K562 (cell line): ENCODE results near the gene LYPLA2. TPM values are rescaled to one million over a fixed set of nuclear protein-coding genes. Genes with fewer than 3 reads are reported as not detected.
A peak's percentile ranks its signal among the peaks of the same experiment; 100 is the strongest.

ENCODE experiments used
- ARID3B ChIP-seq: fragments of 250-450 bp; sonication (Bioruptor Pico); IDR thresholded peaks from 2 replicates; pipeline ENCODE4 v1.4.0; 2020; ENCODE audit warnings: borderline replicate concordance
- ILF3 ChIP-seq: fragments of 450-650 bp; IDR thresholded peaks from 2 replicates; pipeline ENCODE4 v1.6.1; 2018; ENCODE audit warnings: antibody characterized with exemption, mild to moderate bottlenecking, moderate library complexity, borderline replicate concordance
- MNT ChIP-seq, 2 experiments: fragments of 450-650 bp; conservative IDR thresholded peaks; 2 replicates each; pipeline ENCODE4 v1.6.1; 2017; ENCODE audit warnings: mild to moderate bottlenecking in 2 of 2, moderate library complexity in 2 of 2
- MTA3 ChIP-seq: fragments of 450-650 bp; formaldehyde crosslinking; IDR thresholded peaks from 2 replicates; pipeline ENCODE4 v1.6.1; 2017; ENCODE audit warnings: mild to moderate bottlenecking, borderline replicate concordance
- PHB2 ChIP-seq: fragments of 450-650 bp; IDR thresholded peaks from 2 replicates; pipeline ENCODE4 v1.6.1; 2017; ENCODE audit warnings: low read depth
- PHF8 ChIP-seq: fragments of 200-600 bp; sonication (generic); IDR thresholded peaks from 2 replicates; pipeline ENCODE4 v1.6.1; 2012; ENCODE audit warnings: mixed run types, mild to moderate bottlenecking, inconsistent platforms, low read length, moderate library complexity, borderline replicate concordance
- RFX7 ChIP-seq: fragments of 250-450 bp; sonication (Bioruptor Pico); IDR thresholded peaks from 2 replicates; pipeline ENCODE4 v1.5.1; 2021; ENCODE audit warnings: mild to moderate bottlenecking
- SLC30A9 ChIP-seq: fragments of 250-450 bp; sonication (Bioruptor Pico); IDR thresholded peaks from 2 replicates; pipeline ENCODE4 v1.8.0; 2022; ENCODE audit warnings: mild to moderate bottlenecking, moderate library complexity
- SMAD1 ChIP-seq: fragments of 150-350 bp; IDR thresholded peaks from 2 replicates; pipeline ENCODE4 v1.6.1; 2014; ENCODE audit warnings: low read length, low read depth; ENCODE audit not compliant: partially characterized antibody
- TAF1 ChIP-seq: IDR thresholded peaks from 2 replicates; pipeline ENCODE4 v1.6.1; 2011; ENCODE audit warnings: mild to moderate bottlenecking, low read length, moderate library complexity; ENCODE audit not compliant: insufficient read depth, control insufficient read depth, severe bottlenecking; ENCODE audit errors: extremely low read depth
- ZBTB40 ChIP-seq, 2 experiments: fragments of 450-650 bp in 1 of 2; sonication (generic) in 1 of 2; formaldehyde crosslinking in 1 of 2; IDR thresholded peaks; 2 replicates each; pipeline versions ENCODE4 v1.7.1 to v1.9.0; 2016 to 2022; ENCODE audit warnings: inconsistent platforms in 1 of 2, mild to moderate bottlenecking in 1 of 2, missing genetic modification reagents in 1 of 2
- polyA plus RNA-seq, 8 experiments: library from polyadenylated mRNA; depleted of rRNA in 4 of 8; stranded (reverse) in 5 of 8; unstranded in 3 of 8; fragments of >200 nt; fragmentation: Nextera tagmentation in 2 of 8; fragmentation: Illumina TruSeq in 1 of 8; extraction: Ambion mirVana in 2 of 8; extraction: Trizol in 1 of 8; gene quantifications; 2 replicates each; pipeline versions ENCODE4 v1.2.1 to v1.2.3, GENCODE V29; 2011 to 2014; ENCODE audit warnings: inconsistent platforms in 1 of 8, missing spikeins in 1 of 8
- total RNA-seq, 7 experiments: library from RNA; depleted of rRNA in 6 of 7; stranded (reverse); fragments of >200 nt in 6 of 7; fragmentation: Illumina TruSeq in 2 of 7; extraction: Trizol in 2 of 7; gene quantifications; 2 replicates each; pipeline versions ENCODE4 v1.2.1 to v1.2.3, GENCODE V29; 2011 to 2021; ENCODE audit warnings: low replicate concordance in 1 of 7

Gene LYPLA2
- total and polyA plus RNA-seq, 9 of the 15 experiments (the other 6 are each of a cell fraction or from before 2014, with no cell fraction given): 3.9 to 128 (median 60.1) TPM

- no peak for TF ChIP-seq SLC30A9 (CRISPR knock-in tag)
- TF ChIP-seq TAF1: peak; percentile 75
- no peak; the same call in 1 of the 2 replicates for TF ChIP-seq MTA3
- TF ChIP-seq MNT (conservative IDR thresholded peaks at IDR 0.05): peak; percentile 84 to 86
- TF ChIP-seq PHB2: no peak
- TF ChIP-seq RFX7: no peak
- TF ChIP-seq ZBTB40 (IDR thresholded peaks at IDR 0.05): peak; percentile 99
- no peak for TF ChIP-seq ZBTB40 (CRISPR knock-in tag; IDR thresholded peaks at IDR 0.05)
- peak; percentile 59; the same call in 1 of the 2 replicates for TF ChIP-seq PHF8
- TF ChIP-seq ARID3B (CRISPR knock-in tag): no peak
- TF ChIP-seq SMAD1: peak; percentile 29
- peak; percentile 24; the same call in 1 of the 2 replicates for TF ChIP-seq ILF3
Observed at GRCh38 chr1:23790696-23791515, at the start of gene LYPLA2 (continued).
